ENCODE results near the gene SLC12A3. TPM values are rescaled to one million over a fixed set of nuclear protein-coding genes. Genes with fewer than 3 reads are reported as not detected.

Gene SLC12A3
- total RNA-seq, 4 donors from 2014 or later = not detected

DNA sequence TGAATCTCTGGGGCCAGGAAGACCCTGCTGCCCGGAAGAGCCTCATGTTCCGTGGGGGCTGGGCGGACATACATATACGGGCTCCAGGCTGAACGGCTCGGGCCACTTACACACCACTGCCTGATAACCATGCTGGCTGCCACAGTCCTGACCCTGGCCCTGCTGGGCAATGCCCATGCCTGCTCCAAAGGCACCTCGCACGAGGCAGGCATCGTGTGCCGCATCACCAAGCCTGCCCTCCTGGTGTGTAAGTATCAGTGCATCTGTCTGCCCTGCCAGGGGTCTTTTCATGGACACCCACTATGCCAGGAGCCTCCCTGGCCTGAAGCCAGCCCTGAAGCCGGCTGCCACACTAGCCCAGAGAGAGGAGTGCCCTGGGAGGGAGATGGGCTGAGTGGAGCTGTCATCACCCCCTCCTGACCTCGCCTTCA lies 96.9 kb downstream of the SLC12A3 start, which contains the start of gene CETP:
Gene CETP, plus strand, starts transcription at position 100 of the 431 bp plus-strand sequence. Its CDS starts 30 bp downstream, at position 130.
- TF ChIP-seq CTCF (IDR thresholded peaks at IDR 0.05; ENCODE audit: low read depth) = no peak

DNA sequence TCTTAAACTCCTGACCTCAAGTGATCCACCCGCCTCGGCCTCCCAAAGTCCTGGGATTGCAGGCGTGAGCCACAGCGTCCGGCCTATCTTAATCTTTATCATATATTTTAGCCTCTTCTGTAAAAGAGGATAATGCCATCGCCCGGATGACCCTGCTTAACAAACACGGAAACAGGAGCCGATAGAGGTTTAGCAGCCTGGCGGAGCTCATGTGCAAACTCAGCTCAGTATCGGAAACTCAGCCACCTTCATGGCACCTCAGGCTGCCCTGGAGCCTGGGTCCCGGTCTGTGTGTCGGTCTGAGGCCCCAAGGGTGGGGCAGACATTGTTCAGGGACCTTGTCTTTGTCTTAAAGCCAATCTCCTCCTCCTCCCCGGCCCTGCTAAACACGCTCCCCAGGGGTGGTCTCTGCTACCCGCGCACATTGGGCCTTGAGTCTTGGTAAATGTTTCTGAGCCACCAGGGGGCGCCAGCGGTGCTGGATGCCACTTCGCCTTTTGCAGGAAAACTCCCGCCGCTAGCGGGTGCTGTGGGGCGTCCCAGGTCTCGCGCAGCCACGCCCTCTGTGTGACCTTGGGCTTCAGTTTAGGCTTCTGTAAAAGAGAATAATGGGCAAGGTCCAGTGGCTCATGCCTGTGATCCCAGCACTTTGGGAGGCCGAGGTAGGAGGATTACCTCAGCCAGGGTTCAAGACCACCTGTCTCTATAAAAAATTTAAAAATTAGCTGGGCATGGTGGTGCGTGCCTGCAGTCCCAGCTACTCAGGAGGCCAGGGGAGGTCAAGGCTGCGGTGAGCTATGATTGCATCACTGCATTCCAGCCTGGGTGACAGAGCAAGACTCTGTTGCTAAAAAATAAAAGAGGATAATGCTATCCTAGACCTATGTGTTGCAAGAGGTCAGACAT lies 99.5 kb downstream of the SLC12A3 start:
- TF ChIP-seq CTCF (IDR thresholded peaks at IDR 0.05; ENCODE audit: low read depth) = no peak

Small RNA genes within 50 kb of the gene (small RNA-seq; reads per million reads assigned to genes)
- not detected for gene MIR138-2

Other genes starting within 250 kb of the SLC12A3 start
- gene MT1E, start 239.4 kb upstream of the SLC12A3 start, total RNA-seq = 1,000 to 10,000 TPM in 1 of 4 donors, 100 to 1,000 TPM in 3; 205 to 2,492 (median 258) TPM
- gene MT1M, start 232.5 kb upstream of the SLC12A3 start, total RNA-seq = 100 to 1,000 TPM in 1 of 4 donors, 10 to 100 TPM in 3; 15.1 to 485 (median 52.6) TPM
- 1,000 to 10,000 TPM in 1 of 4 donors, 100 to 1,000 TPM in 1, 10 to 100 TPM in 2; 44.4 to 1,063 (median 111) TPM for gene MT1A, start 226.5 kb upstream of the SLC12A3 start, total RNA-seq
- gene MT1B, start 213.3 kb upstream of the SLC12A3 start, total RNA-seq = not detected
- 10 to 100 TPM in 3 of 4 donors, 1 to 10 TPM in 1; 9.2 to 55.1 (median 11.8) TPM for gene MT1F, start 207.2 kb upstream of the SLC12A3 start, total RNA-seq
- 100 to 1,000 TPM in 1 of 4 donors, 10 to 100 TPM in 2, not detected in 1; 15.8 to 315 (median 21.4) TPM for gene MT1G, start 197.1 kb upstream of the SLC12A3 start, total RNA-seq
- gene MT1H, start 195.4 kb upstream of the SLC12A3 start, total RNA-seq = 10 to 100 TPM in 1 of 4 donors, not detected in 3; 11.9 TPM
- 1,000 to 10,000 TPM; 1,122 to 4,299 (median 2,004) TPM for gene MT1X, start 182.7 kb upstream of the SLC12A3 start, total RNA-seq
- gene NUP93, start 135.1 kb upstream of the SLC12A3 start, total RNA-seq = 10 to 100 TPM; 28.4 to 57.6 (median 47.5) TPM
- gene HERPUD1, start 66.9 kb downstream of the SLC12A3 start, total RNA-seq = 100 to 1,000 TPM; 134 to 230 (median 170) TPM
- 10 to 100 TPM in 1 of 4 donors, 1 to 10 TPM in 1, not detected in 2; 2.4 to 14.9 TPM for gene CETP, start 96.7 kb downstream of the SLC12A3 start, total RNA-seq
- 100 to 1,000 TPM in 1 of 4 donors, 10 to 100 TPM in 3; 18.0 to 139 (median 30.6) TPM for gene NLRC5, start 124.3 kb downstream of the SLC12A3 start, total RNA-seq
- 10 to 100 TPM; 27.4 to 56.5 (median 40.7) TPM for gene CPNE2, start 227.4 kb downstream of the SLC12A3 start, total RNA-seq